ENCODE data around the gene TDRD9.
A peak's percentile ranks its signal among the peaks of the same experiment; 100 is the strongest.

The TDRD9 gene

DNA sequence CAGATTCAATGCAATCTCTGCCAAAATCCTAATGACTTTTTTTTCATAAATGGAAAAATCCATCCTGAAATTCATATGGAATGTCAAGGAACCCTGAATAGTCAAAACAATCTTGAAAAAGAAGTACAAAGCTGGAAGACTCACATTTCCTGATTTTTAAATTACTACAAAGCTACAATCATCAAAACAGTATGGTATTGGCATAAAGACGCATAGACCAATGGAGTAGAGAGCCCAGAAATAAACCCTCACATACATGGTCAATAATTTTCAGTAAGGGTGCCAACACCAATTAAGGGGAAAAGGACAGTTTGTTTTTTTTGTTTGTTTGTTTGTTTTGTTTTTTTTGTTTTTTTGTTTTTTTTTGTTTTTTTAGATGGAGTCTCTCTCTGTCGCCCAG, 18.7 kb downstream of the TDRD9 start:
- no peak for DNase-seq
- TF ChIP-seq POLR2A (IDR thresholded peaks at IDR 0.05; ENCODE audit: low read length), result no peak
- no peak for TF ChIP-seq GATA1 (IDR thresholded peaks at IDR 0.05; ENCODE audit: low read depth, low read length)

DNA sequence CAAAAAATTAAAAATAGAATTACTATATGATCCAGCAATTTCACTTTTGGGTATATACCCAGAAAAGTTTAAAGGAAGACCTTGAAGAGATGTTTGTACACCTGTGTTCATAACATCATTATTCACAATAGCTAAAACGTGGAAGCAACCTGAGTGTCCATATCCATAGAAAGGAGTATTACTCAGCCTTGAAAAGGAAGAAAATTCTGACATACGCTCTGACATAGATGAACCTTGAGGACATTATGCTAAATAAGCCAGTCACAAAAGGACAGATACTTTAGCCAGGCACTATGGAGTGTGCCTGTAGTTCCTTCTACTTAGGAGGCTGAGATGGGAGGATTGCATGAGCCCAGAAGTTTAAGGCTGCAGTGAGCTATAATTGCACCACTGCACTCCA, 20.2 kb downstream of the TDRD9 start:
- DNase-seq, result no peak
- TF ChIP-seq GATA1 (IDR thresholded peaks at IDR 0.05; ENCODE audit: low read depth, low read length), result no peak
- no peak for TF ChIP-seq POLR2A (IDR thresholded peaks at IDR 0.05; ENCODE audit: low read length)

DNA sequence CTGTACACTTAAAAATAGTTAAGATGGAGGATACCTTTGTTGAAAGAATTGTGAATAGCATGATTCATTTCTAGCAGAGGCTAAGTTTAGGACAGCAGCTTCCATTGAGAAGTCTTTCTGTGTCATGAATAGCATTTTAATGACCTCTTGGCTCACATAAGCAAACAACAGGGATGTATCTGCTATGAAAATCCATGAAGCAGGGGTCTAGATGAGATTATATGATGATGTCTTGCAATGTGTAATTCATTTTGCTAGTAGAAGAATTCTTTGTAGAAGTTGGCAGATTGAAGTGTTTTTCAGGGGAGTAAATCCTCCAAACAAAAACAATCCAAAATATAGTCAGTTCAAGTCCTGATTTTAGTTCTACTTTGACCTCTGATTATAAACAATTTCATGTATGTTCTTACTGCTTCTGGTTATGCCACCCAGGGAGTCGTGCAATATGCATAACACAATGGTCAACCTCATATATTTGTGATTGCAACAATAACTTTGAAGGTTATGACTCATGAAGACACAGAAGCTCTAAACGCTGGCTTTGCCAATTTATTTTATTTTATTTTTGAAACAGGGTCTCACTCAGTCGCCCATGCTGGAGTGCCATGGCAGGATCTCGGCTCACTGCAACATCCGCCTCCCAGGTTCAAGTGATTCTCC, 21.0 kb downstream of the TDRD9 start:
- DNase-seq, result no peak
- TF ChIP-seq POLR2A (IDR thresholded peaks at IDR 0.05; ENCODE audit: low read length) (no peak), GATA1 (IDR thresholded peaks at IDR 0.05; ENCODE audit: low read depth, low read length) (no peak)

DNA sequence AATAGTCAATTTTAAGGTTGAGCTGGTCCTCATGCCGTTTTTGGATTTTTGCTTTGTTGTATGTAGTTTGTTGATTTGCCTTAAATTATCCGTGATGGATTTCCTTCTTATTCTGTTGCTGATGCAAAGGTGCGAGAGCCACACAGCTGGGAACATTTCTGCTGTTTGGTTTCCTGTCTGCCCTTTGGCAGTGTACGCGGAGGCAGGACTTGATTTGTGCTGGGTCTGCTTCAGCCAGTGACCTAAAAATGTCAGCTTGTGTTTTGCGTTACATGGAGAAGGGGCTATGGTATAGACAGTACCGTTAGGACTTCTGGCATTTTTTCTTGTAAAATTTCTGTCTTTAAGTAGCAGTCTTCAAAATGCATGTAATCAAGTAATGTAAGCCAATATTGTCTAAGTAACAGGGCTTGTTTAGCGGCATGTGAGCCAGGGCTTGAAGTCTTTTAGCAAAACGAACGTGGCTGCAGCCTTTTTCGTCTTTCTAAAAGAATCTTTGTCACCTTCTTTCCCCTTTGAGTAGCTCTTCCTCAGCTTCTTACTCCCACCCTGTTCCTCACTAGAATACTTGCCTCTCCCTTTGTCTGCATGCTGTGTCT, 32.3 kb downstream of the TDRD9 start:
- no peak for DNase-seq
- no peak for TF ChIP-seq GATA1 (IDR thresholded peaks at IDR 0.05; ENCODE audit: low read depth, low read length)
- no peak for TF ChIP-seq POLR2A (IDR thresholded peaks at IDR 0.05; ENCODE audit: low read length)

DNA sequence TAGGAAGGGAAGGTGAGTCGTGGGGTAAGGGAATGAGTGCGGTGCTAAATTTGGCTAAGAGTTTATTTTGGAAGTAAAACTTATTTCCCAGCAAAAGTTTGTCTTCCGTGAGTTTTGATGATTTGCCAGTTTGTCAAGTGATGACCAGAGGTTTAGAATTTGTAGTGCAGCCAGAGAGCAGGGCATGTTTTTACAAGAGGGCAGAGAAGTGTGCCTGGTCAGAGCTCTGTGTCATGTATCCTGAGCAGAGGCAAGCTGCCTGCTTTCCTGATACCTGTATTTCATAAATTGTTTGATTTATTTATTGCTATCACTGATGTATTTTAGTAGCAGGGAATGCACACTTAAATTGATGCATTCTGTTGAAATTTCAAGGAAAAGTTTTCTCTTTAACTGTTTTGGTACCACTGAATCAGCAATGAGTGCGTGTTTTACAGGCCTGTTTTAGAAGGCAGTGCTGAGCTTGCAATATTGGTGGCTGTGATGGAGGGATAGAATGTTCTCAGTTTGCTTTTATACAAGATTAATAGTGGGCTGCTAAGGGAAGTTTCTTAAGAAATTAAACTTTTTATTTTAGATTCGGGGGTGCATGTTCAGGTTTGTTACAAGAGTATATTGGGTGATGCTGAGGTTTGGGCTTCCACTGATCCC, 33.8 kb downstream of the TDRD9 start:
- TF ChIP-seq GATA1 (IDR thresholded peaks at IDR 0.05; ENCODE audit: low read depth, low read length) (no peak), POLR2A (IDR thresholded peaks at IDR 0.05; ENCODE audit: low read length) (no peak)
- no peak for DNase-seq

DNA sequence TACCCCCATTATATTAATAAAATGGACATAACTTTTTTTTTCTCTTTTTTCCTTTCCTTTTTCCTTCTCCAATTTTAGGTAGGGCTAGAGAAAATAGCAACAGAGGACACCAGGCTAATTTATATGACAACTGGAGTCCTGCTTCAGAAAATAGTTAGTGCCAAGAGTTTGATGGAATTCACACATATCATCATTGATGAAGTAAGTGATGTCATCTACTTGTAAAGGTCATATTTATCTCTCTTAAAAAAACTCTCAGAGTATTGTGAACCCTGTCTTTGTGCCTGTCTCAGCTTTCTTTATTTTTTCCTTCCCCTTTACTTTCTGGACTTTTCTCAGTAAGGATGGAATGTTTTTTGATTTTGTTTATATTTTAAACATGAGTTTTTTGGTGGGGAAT, 38.4 kb downstream of the TDRD9 start:
- DNase-seq, result no peak
- TF ChIP-seq POLR2A (IDR thresholded peaks at IDR 0.05; ENCODE audit: low read length) (no peak), GATA1 (IDR thresholded peaks at IDR 0.05; ENCODE audit: low read depth, low read length) (no peak)

DNA sequence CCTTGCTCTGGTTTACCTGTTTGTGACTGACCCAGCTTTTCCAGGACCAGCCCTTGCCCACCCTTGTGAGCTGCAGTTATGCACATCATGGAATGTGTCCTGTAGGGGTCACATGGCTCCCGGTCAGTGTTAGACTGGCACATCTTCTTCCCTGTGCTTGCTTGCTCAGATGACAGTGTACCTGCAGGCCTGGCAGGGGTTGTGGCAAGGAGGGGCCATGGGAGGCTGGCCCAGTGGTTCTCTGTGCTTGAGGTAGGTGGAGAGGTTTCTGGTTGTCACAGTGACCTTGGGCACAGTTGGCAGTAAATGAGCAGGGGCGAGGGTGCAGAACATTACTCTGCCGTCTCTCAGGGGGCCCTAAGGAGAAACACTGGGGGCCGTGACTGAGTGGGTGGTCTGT, 41.7 kb downstream of the TDRD9 start:
- DNase-seq, result no peak
- TF ChIP-seq POLR2A (IDR thresholded peaks at IDR 0.05; ENCODE audit: low read length), result no peak
- TF ChIP-seq GATA1 (IDR thresholded peaks at IDR 0.05; ENCODE audit: low read depth, low read length), result no peak

DNA sequence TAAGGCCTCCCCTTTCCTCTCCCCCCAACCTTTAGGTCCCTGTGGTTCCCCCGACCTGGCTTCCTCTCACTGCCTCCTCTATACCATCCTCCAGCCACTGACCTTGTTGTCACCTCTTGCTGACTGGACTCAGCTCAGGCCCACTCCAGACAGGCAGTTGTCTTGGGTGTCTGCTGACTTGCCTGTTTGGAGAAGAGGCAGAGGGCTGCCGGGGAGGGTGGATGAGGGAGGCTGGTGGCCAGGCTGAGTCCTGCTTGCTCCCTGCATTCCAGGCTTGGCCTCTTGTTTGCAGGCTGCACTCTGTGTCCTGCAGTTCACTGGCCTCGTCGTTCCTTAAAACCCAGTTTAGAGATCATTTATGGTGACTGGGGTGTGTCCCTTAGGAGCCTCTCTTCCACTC, 45.1 kb downstream of the TDRD9 start:
- no peak for TF ChIP-seq GATA1 (IDR thresholded peaks at IDR 0.05; ENCODE audit: low read depth, low read length)
- no peak for TF ChIP-seq POLR2A (IDR thresholded peaks at IDR 0.05; ENCODE audit: low read length)
- no peak for DNase-seq

DNA sequence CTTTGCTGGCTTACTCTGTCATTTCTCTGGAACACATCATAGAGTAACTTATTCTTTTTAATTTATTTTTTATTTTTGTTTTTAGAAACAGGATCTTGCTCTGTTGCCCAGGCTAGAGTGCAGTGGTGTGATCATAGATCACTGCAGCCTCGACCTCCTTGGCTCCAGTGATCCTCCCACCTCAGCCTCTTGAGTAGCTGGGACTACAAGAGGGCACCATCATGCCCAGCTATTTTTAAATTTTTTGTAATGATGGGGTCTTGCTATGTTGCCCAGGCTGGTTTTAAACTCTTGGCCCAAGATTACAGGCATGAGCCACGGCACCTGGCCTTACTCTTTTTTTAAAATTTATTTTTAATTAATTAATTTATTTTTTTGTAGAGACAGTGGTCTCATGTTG, 46.3 kb downstream of the TDRD9 start:
- DNase-seq, result no peak
- no peak for TF ChIP-seq GATA1 (IDR thresholded peaks at IDR 0.05; ENCODE audit: low read depth, low read length)
- TF ChIP-seq POLR2A (IDR thresholded peaks at IDR 0.05; ENCODE audit: low read length), result no peak

DNA sequence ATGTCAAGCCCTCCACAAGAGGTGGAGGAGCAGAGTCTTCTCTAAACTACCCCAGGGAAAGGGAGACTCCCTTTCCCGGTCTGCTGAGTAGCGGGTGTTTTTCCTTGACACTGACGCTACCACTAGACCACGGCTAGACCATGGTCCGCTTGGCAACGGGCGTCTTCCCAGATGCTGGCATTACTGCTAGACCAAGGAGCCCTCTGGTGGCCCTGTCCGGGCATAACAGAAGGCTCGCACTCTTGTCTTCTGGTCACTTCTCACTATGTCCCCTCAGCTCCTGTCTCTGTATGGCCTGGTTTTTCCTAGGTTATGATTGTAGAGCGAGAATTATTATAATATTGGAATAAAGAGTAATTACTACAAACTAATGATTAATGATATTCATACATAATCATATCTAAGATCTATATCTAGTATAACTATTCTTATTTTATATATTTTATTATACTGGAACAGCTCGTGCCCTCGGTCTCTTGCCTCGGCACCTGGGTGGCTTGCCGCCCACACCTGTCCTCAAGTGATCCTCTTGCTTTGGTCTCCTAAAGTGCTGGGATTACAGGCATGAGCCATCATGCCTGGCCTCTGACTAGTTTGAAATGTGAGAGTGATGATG, 52.5 kb downstream of the TDRD9 start:
- peak in 1 of 2 experiments; percentile 25 for DNase-seq

DNA sequence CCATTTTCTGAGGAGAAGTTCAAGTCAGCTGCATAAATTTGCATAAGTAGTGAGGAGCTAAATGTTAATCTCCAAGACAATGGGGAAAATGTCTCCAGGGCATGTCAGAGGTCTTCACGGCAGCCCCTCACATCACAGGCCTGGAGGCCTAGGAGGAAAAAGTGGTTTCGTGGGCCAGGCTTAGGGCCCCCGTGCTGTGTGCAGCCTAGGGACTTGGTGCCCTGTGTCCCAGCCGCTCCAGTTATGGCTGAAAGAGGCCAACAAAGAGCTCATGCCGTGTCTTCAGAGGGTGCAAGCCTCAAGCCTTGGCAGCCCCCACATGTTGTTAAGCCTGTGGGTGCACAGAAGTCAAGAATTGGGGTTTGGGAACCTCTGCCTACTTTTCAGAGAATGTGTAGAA, 55.9 kb downstream of the TDRD9 start:
- TF ChIP-seq POLR2A (IDR thresholded peaks at IDR 0.05; ENCODE audit: low read length), result no peak
- TF ChIP-seq GATA1 (IDR thresholded peaks at IDR 0.05; ENCODE audit: low read depth, low read length), result no peak
- DNase-seq, result no peak

DNA sequence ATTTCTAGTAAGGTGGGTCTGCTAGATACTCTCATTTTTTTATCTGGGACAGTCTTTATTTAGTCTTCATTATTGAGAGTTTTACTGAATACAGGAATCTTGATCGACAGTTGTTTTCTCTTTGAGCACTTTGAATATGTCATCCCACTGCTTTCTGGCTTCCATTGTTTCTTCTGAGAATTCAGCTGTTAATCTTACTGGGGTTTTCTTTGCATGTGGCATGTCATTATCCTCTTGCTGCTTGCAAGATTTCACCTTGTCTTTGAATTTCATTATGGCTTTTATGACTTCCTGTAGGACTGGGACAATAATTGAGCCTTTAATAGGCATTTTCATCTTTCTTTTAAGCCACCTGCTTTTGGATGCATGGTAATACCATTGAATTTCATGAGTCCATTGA, 60.8 kb downstream of the TDRD9 start:
- no peak for DNase-seq
- TF ChIP-seq GATA1 (IDR thresholded peaks at IDR 0.05; ENCODE audit: low read depth, low read length) (no peak), POLR2A (IDR thresholded peaks at IDR 0.05; ENCODE audit: low read length) (no peak)

DNA sequence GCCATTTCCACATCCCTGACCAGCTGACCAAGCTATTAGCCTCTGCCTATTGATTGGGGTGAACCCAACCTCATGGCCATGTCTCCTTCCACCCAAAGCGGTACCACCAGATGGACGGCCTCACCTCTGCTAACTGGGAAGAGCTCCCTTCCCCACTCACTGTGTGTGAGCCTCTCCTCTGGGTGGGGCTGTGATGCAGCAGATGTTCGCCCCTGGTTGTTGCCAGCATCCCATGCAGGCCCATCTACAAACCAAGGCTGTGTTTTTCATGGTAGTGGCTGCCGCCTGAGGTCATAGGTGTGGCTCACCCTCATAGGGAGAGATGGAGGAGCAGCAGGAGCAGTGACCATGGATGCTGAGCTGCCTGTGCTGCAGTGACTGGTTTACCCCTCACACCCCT, 61.7 kb downstream of the TDRD9 start:
- no peak for DNase-seq
- TF ChIP-seq GATA1 (IDR thresholded peaks at IDR 0.05; ENCODE audit: low read depth, low read length), result no peak
- TF ChIP-seq POLR2A (IDR thresholded peaks at IDR 0.05; ENCODE audit: low read length), result no peak

DNA sequence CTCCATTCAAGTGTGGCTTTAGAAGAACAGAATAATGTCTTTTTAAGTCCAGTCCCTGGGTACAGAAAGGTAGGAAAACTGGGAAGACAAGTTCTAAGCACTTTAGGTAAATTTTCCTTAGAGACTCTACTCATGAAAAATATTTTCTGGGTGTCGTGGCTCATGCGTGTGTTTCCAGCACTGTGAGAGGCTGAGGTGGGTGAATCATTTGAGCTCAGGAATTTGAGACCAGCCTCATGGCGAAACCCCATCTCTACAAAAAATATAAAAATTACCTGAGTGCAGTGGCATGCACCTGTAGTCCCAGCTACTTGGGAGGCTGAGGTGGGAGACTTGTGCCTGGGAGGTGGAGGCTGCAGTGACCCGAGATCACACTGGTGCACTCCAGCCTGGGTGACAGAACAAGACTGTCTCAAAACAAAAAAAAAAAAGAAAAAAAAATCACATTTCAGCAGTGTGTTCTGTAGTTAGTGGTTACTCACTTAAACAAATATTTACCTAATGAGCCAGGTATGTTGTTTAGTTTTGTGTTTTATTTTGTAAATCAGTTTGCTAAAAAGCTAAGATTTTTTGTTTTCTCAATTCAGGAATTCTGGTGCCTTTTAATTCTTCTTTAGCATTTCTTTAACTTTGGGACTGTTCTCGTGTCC, 66.4 kb downstream of the TDRD9 start:
- no peak for DNase-seq
- no peak for TF ChIP-seq GATA1 (IDR thresholded peaks at IDR 0.05; ENCODE audit: low read depth, low read length)

Data from erythroblast (primary cell).